Measurements from ENCODE around the gene MBNL2.

MBNL2 gene

DNA sequence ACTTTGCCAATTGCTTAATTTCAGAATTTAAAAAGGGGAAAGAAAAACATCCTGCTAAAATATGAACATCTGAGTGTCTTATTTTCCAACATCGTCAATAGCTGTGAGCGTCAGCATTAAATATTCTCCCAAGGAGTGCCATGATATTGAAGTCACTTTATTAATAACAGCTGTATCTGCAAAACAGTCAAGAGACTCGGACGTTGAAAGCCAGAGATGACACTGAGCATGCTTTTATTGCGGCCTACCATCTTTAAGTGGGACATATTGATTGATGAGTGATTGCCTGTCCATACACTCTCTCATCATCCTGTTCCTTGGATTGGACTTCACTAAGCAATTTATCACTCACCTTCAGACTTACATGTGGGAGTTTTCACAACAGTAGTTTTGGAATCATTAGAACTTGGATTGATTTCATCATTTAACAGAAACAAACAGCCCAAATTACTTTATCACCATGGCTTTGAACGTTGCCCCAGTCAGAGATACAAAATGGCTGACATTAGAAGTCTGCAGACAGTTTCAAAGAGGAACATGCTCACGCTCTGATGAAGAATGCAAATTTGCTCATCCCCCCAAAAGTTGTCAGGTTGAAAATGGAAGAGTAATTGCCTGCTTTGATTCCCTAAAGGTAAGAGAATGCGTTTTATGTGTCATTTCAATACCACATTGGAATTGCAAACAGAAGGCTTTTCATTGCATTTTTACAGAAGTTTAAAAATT is 53.8 kb downstream of the MBNL2 start:
- DNase-seq, result no peak

GRCh38 chr13:97276862-97277269 is 54.7 kb downstream of the MBNL2 start:
- no peak for DNase-seq

DNA sequence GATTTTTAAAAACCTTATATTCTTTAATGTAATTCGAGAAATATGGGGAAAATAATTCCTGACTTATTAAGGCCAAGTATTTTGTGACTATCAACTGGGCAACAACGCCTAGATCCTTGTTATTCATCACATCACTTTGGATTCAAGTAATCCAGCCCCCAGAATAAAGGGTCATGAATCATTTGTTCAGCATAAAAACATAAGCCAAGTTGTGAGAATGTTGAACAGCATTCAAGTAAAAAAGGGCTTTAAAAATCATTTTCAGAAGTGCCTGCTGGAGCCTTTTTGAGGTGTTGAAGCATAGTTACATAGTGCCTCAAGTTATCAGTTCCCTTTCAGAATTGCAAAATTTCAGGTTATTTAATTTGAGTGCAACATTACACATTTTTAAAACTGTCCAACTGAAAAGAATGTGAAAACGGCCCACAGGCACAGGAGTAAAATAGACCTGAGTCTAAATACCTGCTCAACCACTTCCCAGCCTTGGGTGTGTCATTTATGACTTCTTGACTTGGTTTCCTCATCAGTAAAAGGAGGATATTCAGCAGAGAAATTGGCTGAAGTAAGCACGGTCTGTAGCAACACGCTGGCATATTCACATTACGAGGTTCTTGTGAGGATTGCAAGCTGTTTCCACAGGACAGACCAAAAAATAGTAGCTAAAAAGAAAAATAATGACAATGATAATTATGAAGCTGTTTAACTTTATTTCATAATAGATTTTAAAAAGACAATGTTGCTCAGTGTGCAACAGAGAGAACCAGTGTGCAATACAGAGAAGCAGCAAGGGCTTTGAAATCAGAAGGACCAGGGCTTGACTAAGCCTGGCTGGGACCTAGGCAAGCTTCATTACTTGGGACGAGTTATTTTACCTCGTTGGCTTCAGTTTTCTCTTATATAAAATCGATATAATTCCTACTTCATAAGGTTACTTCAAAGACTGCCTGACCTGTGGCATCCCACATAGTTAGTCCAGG is 56.6 kb downstream of the MBNL2 start:
- no peak for DNase-seq

GRCh38 chr13:97279913-97280312 is 57.8 kb downstream of the MBNL2 start:
- DNase-seq, result no peak

GRCh38 chr13:97280478-97280877 is 58.3 kb downstream of the MBNL2 start:
- no peak for DNase-seq

GRCh38 chr13:97281028-97281427 is 58.9 kb downstream of the MBNL2 start:
- no peak for DNase-seq

DNA sequence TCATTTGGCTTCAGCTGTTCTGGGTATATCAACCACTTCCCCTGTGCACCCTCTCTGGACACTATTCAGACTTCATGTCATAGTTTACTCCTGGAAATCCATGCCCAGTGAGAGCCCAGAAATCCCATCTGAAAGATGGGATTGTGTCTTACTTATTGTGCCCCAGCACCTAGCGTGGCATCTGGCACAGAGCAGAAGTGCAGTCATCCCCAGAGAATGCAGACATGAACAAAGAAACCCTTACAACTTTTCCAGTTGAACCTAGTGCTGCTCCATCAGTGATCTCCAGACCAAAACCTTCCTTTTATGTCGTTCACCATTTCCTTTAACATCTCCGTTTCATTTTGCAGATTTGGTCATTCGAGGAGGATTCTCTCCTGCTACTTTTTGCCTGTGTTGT is 60.6 kb downstream of the MBNL2 start:
- DNase-seq, result no peak

- DNase-seq, result no peak
These were observed 61.8 kb downstream of the MBNL2 start for GRCh38 chr13:97283888-97284287.

DNA sequence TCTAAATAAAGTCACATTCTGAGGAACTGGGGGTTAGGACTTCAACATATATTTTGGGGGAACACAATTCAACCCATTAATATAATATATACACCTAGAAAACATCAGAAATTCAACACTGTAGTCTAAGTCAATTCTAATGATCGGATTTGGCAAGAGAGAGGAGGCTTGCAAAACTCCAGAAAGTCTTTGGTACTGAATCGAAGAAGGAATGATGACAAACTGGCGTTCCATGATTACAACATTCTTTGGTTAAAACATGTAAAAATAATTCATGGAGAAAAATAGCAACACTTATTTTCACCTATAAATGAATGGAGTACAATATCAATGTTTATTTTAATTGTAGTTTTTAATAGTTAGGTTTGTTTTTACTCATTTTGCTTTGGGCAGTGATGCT is 62.4 kb downstream of the MBNL2 start:
- DNase-seq, result no peak

- DNase-seq, result no peak
These were observed 63.3 kb downstream of the MBNL2 start for GRCh38 chr13:97285221-97285955.

GRCh38 chr13:97286317-97287046 is 64.3 kb downstream of the MBNL2 start:
- no peak for DNase-seq

DNA sequence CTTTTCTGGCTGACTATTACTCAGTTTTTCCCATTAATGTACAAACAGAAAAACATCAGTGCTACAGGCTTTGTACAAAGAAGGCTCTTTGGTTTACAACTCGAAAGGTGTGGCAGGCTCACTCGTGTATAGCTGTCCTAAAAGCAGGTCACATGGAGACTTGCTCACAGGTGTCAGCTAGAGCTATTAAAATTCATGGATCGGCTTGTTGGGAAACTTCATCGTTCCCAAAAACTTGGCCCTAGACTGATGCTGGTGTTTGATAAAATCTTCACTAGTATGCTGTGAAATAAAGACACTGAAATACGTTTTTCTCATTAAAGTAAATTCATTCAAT is 64.9 kb downstream of the MBNL2 start:
- no peak for DNase-seq

- no peak for DNase-seq
These were observed 66.4 kb downstream of the MBNL2 start for GRCh38 chr13:97288486-97288900.

DNA sequence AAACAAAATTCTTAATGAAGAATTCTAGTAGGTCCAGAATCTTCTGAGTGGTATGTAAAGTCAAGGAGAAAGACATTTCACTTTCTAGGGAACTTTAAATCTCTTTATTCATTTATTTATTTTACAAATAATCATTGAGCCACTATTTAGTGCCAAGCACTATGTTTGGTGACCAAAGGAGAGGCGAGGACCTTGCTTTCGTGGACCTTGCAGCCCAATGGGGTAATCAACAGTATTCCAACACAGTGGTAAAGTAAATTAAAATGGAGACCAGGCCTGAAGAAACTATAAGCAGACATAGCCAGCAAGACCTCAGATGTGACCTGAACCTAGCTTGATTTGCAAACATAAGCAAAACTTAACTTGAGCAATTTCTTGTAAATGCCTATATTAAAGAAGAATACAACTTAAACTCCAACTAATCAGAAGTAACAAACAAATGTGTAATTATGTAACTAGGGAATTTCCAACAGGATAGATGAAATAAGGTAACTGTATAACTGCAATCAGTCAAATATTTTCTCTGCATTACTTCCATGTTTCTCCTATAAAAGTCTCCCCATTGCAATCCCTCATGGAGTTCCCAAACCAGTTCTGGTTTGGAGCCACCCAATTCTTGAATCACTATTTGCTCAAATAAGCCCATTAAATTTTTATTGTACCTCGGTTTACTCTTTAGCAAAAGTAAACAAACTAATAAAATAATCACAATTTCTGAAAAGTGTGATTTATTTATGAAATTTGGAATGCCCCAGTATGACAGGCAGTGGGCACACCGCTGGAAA is 67.6 kb downstream of the MBNL2 start:
- DNase-seq, result no peak

- DNase-seq, result peak; percentile 1
These were observed 73.4 kb downstream of the MBNL2 start for GRCh38 chr13:97295283-97296182.

GRCh38 chr13:97296740-97297139 is 74.6 kb downstream of the MBNL2 start:
- DNase-seq, result no peak

DNA sequence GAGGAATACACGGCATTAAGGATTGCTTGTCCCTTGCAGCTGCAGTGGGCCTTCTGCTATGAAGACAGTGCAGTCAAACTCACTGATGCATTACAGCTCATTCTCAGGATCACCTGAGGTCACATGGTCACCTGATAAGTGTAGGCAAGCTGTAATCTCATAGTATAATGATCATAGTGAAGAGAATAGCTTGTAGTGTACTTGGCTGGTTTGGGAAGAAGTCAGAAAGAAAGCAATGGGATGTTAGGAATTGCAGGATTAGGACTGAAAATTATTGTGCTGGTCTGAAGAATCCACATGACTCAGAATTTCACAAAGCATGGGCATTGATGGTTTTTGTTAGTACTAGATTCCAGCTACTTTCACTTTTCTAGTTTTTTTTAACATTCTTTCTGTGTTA is 76.7 kb downstream of the MBNL2 start:
- DNase-seq, result peak; percentile 28

- no peak for DNase-seq
These were observed 78.7 kb downstream of the MBNL2 start for GRCh38 chr13:97300871-97301270.

- DNase-seq, result no peak
These were observed 79.4 kb downstream of the MBNL2 start for GRCh38 chr13:97301382-97302095.

DNA sequence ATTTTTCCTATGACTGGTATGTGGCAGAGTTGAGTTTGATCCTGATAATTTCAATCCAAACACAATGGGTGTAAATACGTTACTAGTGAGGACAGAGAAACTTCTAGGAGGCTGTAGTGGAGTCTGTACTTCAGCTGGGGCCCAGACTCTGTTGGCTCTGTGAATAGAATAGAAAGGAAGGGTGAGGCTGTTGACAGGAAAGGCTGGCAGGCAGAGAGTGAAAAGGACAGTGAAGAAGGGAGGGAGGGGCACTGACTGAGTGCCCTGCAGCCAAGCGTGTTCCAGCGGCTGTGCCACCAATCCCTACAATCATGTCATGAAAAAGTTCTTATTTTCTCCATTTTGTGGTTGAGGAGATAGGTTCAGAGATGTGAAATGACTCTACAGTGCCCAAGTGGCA is 80.5 kb downstream of the MBNL2 start:
- no peak for DNase-seq
